GM23338 (cell line): Measurements from ENCODE around the gene ZC3H12C. TPM values are rescaled to one million over a fixed set of nuclear protein-coding genes. Genes with fewer than 3 reads are reported as not detected.

Source experiments
- ATAC-seq: fragments of 200-7000 bp; cut with Tn5 transposase; 3 replicates; pipeline ENCODE4 v1.9.1; 2020
- DNase-seq: peaks from one replicate; pipeline ENCODE4 v3.0.0-alpha.2; 2015; ENCODE audit warnings: low spot score
- H2AFZ ChIP-seq: fragments of 200-600 bp; sonication (generic); 2 replicates; pipeline ENCODE4 v1.8.0; 2016; ENCODE audit warnings: antibody characterized with exemption, mild to moderate bottlenecking, moderate library complexity
- H3F3A ChIP-seq: fragments of 200-600 bp; sonication (generic); replicated peaks from 2 replicates; pipeline ENCODE4 v1.8.0; 2017; ENCODE audit warnings: antibody characterized with exemption, mixed run types, low read depth
- H3K27ac ChIP-seq: fragments of 200-600 bp; sonication (generic); 2 replicates; pipeline ENCODE4 v1.6.1; 2016; ENCODE audit warnings: low read depth
- H3K27me3 ChIP-seq: fragments of 200-600 bp; sonication (generic); 2 replicates; pipeline ENCODE4 v1.8.0; 2016; ENCODE audit warnings: mild to moderate bottlenecking, mixed run types, moderate library complexity; ENCODE audit not compliant: insufficient read depth
- H3K36me3 ChIP-seq: fragments of 200-600 bp; sonication (generic); 2 replicates; pipeline ENCODE4 v1.8.0; 2016; ENCODE audit warnings: mild to moderate bottlenecking; ENCODE audit not compliant: insufficient read depth
- H3K4me1 ChIP-seq: fragments of 200-600 bp; sonication (generic); 2 replicates; pipeline ENCODE4 v1.8.0; 2016; ENCODE audit warnings: mild to moderate bottlenecking, moderate library complexity; ENCODE audit not compliant: insufficient read depth
- H3K4me2 ChIP-seq: fragments of 200-600 bp; sonication (generic); 2 replicates; pipeline ENCODE4 v1.7.1; 2017; ENCODE audit warnings: mixed run types
- H3K4me3 ChIP-seq: fragments of 200-600 bp; sonication (generic); 2 replicates; pipeline ENCODE4 v1.6.1; 2016; ENCODE audit warnings: mixed run types
- H3K79me2 ChIP-seq: fragments of 200-600 bp; sonication (generic); replicated peaks from 2 replicates; pipeline ENCODE4 v1.8.0; 2017; ENCODE audit warnings: mild to moderate bottlenecking; ENCODE audit not compliant: insufficient read depth
- H3K9me2 ChIP-seq: fragments of 200-600 bp; sonication (generic); 2 replicates; pipeline ENCODE4 v1.8.0; 2017; ENCODE audit not compliant: insufficient read depth
- H4K20me1 ChIP-seq: fragments of 200-600 bp; sonication (generic); replicated peaks from 2 replicates; pipeline ENCODE4 v1.8.0; 2017; ENCODE audit warnings: mild to moderate bottlenecking; ENCODE audit not compliant: insufficient read depth
- H3K27ac Mint-ChIP-seq: 2 replicates; pipeline ENCODE4 v1.8.0; 2020; ENCODE audit warnings: inconsistent platforms, mild to moderate bottlenecking, moderate library complexity, mixed read lengths
- H3K27me3 Mint-ChIP-seq: 3 replicates; pipeline ENCODE4 v1.8.0; 2022; ENCODE audit warnings: low read depth, mild to moderate bottlenecking, moderate library complexity, mixed read lengths, inconsistent platforms; ENCODE audit not compliant: insufficient read depth, poor library complexity
- H3K36me3 Mint-ChIP-seq: 3 replicates; pipeline ENCODE4 v1.8.0; 2021; ENCODE audit warnings: low read depth, mild to moderate bottlenecking, inconsistent platforms, moderate library complexity, mixed read lengths
- H3K4me1 Mint-ChIP-seq: 3 replicates; pipeline ENCODE4 v1.8.0; 2020; ENCODE audit warnings: mild to moderate bottlenecking, inconsistent platforms, mixed read lengths
- H3K4me3 Mint-ChIP-seq: 3 replicates; pipeline ENCODE4 v1.8.0; 2021; ENCODE audit warnings: moderate library complexity, mild to moderate bottlenecking, inconsistent platforms, mixed read lengths
- H3K9me3 Mint-ChIP-seq: 3 replicates; pipeline ENCODE4 v1.8.0; 2020; ENCODE audit warnings: moderate library complexity, mild to moderate bottlenecking, inconsistent platforms, mixed read lengths
- CTCF ChIP-seq, 2 experiments: fragments of 200-600 bp in 1 of 2; sonication (generic) in 1 of 2; conservative IDR thresholded peaks; 2 replicates each; pipeline versions ENCODE4 v1.5.1 to v1.6.1; 2016 to 2017; ENCODE audit warnings: antibody characterized with exemption in 2 of 2, low read depth in 2 of 2, mild to moderate bottlenecking in 2 of 2, moderate library complexity in 1 of 2
- EZH2 ChIP-seq: fragments of 200-600 bp; sonication (generic); IDR thresholded peaks from one replicate; pipeline ENCODE4 v1.8.0; 2017; ENCODE audit warnings: antibody characterized with exemption, mild to moderate bottlenecking, low read depth; ENCODE audit not compliant: unreplicated experiment
- EZH2phosphoT487 ChIP-seq: fragments of 200-600 bp; sonication (generic); IDR thresholded peaks from one replicate; pipeline ENCODE4 v1.8.1; 2018; ENCODE audit warnings: antibody characterized with exemption; ENCODE audit not compliant: unreplicated experiment
- REST ChIP-seq: IDR thresholded peaks from one replicate; pipeline ENCODE4 v1.6.1; 2018; ENCODE audit warnings: antibody characterized with exemption; ENCODE audit not compliant: unreplicated experiment
- STAT1 ChIP-seq: IDR thresholded peaks from one replicate; pipeline ENCODE4 v1.6.1; 2016; ENCODE audit warnings: antibody characterized with exemption; ENCODE audit not compliant: unreplicated experiment
- ZNF114 ChIP-seq: fragments of 250-450 bp; sonication (Bioruptor Pico); IDR thresholded peaks from 2 replicates; pipeline ENCODE4 v1.5.0; 2020; ENCODE audit warnings: mild to moderate bottlenecking, moderate library complexity
- ZNF331 ChIP-seq: fragments of 250-450 bp; sonication (Bioruptor Pico); IDR thresholded peaks from 2 replicates; pipeline ENCODE4 v1.5.0; 2020; ENCODE audit warnings: low read depth, mild to moderate bottlenecking, moderate library complexity
- polyA plus RNA-seq: library from polyadenylated mRNA; unstranded; fragments of >200 nt; fragmentation: Nextera tagmentation; extraction: Ambion mirVana; gene quantifications from 2 replicates; pipeline ENCODE4 v1.2.1, GENCODE V29; 2016
- total RNA-seq: library from RNA; depleted of rRNA; stranded (reverse); fragments of >200 nt; shearing (Covaris generic); gene quantifications from 2 replicates; pipeline ENCODE4 v1.2.3, GENCODE V29; 2014
- TF ChIP-seq, protein P1 (sequence below): IDR thresholded peaks from 2 replicates; pipeline ENCODE4 v1.6.1; 2016; ENCODE audit warnings: antibody characterized with exemption

The ZC3H12C gene
- total and polyA plus RNA-seq, 2 experiments from 2014 or later = 0.55 to 2.4 TPM

GRCh38 chr11:110050201-110050506 is 43.0 kb upstream of the ZC3H12C start:
- H3K36me3 ChIP-seq = no peaks in the 10 kb centered on the region
- no peaks in the 10 kb centered on the region for H4K20me1 ChIP-seq
- TF ChIP-seq EZH2 (no peak), EZH2phosphoT487 (no peak)
- H2AFZ ChIP-seq = no peak overlapping the region
- no peak overlapping the region for H3K27ac ChIP-seq
- H3K4me1 ChIP-seq = no peaks in the 10 kb centered on the region
- no peaks in the 10 kb centered on the region for H3K4me1 Mint-ChIP-seq
- no peak overlapping the region for H3K4me3 ChIP-seq
- H3K27me3 ChIP-seq = no peaks in the 10 kb centered on the region
- DNase-seq = no peak
- H3K27ac Mint-ChIP-seq = no peak overlapping the region
- H3F3A ChIP-seq = no peaks in the 10 kb centered on the region
- peaks cover 16% of the 10 kb centered on the region for H3K36me3 Mint-ChIP-seq
- ATAC-seq = no peak
- no peak overlapping the region for H3K4me3 Mint-ChIP-seq
- no peaks in the 10 kb centered on the region for H3K27me3 Mint-ChIP-seq
- H3K79me2 ChIP-seq = no peaks in the 10 kb centered on the region
- no peaks in the 10 kb centered on the region for H3K9me2 ChIP-seq
- no peak overlapping the region for H3K4me2 ChIP-seq
- peaks cover 20% of the 10 kb centered on the region for H3K9me3 Mint-ChIP-seq

DNA sequence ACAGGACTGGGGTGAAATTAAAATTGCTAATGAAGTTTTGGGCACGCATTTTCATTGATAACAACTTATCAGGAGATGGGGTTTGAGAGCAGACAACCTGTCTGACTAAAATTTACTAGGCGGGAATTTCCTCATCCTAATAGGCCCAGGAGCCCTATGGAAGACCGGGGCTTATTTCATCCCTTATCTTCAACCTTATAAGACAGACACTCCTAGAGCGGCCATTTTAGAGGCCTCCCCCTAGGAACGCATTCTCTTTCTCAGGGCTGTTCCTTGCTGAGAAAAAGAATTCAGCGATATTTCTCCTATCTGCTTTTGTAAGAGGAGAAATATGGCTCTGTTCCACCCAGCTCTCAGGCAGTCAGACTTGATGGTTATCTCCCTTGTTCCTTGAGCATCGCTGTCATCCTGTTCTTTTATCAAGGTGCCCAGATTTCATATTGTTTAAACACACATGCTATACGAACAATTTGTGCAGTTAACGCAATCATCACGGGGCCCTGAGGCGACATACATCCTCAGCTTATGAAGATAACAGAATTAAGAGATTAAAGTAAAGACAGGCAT is 39.3 kb upstream of the ZC3H12C start:
- Histone ChIP-seq H3K36me3 (no peaks in the 10 kb centered on the region), H3K27me3 (no peaks in the 10 kb centered on the region), H3K4me1 (no peaks in the 10 kb centered on the region), H3K79me2 (no peaks in the 10 kb centered on the region), H3K9me2 (no peaks in the 10 kb centered on the region), H3K4me3 (no peak overlapping the region), H3F3A (no peaks in the 10 kb centered on the region), H2AFZ (no peak overlapping the region), H4K20me1 (no peaks in the 10 kb centered on the region), H3K4me2 (no peak overlapping the region), H3K27ac (no peak overlapping the region)
- ATAC-seq (no peak), DNase-seq (peak; percentile 56)
- H3K4me3 Mint-ChIP-seq = no peak overlapping the region
- H3K36me3 Mint-ChIP-seq = peaks cover 16% of the 10 kb centered on the region
- H3K27me3 Mint-ChIP-seq = no peaks in the 10 kb centered on the region
- H3K27ac Mint-ChIP-seq = no peak overlapping the region
- H3K9me3 Mint-ChIP-seq = peaks cover 20% of the 10 kb centered on the region
- H3K4me1 Mint-ChIP-seq = no peaks in the 10 kb centered on the region
- TF ChIP-seq EZH2phosphoT487 (no peak), STAT1 (no peak), ZNF331 (CRISPR knock-in tag) (no peak)

DNA sequence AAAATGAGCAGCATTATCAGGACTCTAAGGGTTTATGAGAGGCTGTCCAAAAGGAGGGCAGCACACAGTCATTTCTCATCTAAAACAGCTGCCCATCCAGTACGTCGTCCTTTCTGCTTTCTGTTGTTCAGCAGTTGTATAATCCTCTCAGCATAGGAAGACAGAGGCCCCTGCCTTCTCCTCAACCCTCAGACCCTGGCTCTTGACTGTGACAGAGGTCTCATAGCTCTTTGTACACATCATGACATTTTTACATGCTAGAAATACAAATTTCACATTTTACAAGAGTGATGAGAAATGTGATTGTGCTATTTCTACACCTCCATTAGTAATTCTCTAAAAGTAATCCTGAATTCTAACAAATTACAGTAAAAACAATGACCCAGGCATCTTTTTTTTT is 36.2 kb upstream of the ZC3H12C start:
- Histone ChIP-seq H2AFZ (peak overlapping the region; percentile 29; the same call in 1 of the 2 replicates), H3K9me2 (no peaks in the 10 kb centered on the region), H3K4me1 (no peaks in the 10 kb centered on the region), H3K4me3 (no peak overlapping the region), H3F3A (no peaks in the 10 kb centered on the region), H3K36me3 (no peaks in the 10 kb centered on the region), H3K27ac (no peak overlapping the region), H3K27me3 (no peaks in the 10 kb centered on the region), H3K79me2 (no peaks in the 10 kb centered on the region), H3K4me2 (no peak overlapping the region), H4K20me1 (no peaks in the 10 kb centered on the region)
- Mint-ChIP-seq H3K27ac (no peak overlapping the region), H3K4me3 (no peak overlapping the region), H3K27me3 (no peaks in the 10 kb centered on the region), H3K4me1 (0 out of 3 replicates have a peak, but pooled peaks cover 2% of the 10 kb centered on the region), H3K36me3 (peaks cover 16% of the 10 kb centered on the region), H3K9me3 (peaks cover 17% of the 10 kb centered on the region)
- ATAC-seq = no peak
- DNase-seq = no peak
- no peak for TF ChIP-seq ZNF114 (CRISPR knock-in tag)
- TF ChIP-seq, protein P1, sequence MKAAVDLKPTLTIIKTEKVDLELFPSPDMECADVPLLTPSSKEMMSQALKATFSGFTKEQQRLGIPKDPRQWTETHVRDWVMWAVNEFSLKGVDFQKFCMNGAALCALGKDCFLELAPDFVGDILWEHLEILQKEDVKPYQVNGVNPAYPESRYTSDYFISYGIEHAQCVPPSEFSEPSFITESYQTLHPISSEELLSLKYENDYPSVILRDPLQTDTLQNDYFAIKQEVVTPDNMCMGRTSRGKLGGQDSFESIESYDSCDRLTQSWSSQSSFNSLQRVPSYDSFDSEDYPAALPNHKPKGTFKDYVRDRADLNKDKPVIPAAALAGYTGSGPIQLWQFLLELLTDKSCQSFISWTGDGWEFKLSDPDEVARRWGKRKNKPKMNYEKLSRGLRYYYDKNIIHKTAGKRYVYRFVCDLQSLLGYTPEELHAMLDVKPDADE = no peak
- TF ChIP-seq REST = no peak
- TF ChIP-seq STAT1 = no peak
- TF ChIP-seq EZH2 = no peak
- no peak for TF ChIP-seq CTCF (conservative IDR thresholded peaks at IDR 0.05; ENCODE audit: low read depth in 2 of 2)
